Upper lobe of right lung (tissue), 1 donor: Measurements from ENCODE around the gene FAM222B. TPM values are rescaled to one million over a fixed set of nuclear protein-coding genes. Genes with fewer than 3 reads are reported as not detected.

Experiments used
- ATAC-seq: fragments of 200-7000 bp; cut with Tn5 transposase; one replicate; pipeline ENCODE4 v1.9.1; 2020; ENCODE audit warnings: mild to moderate bottlenecking, moderate library complexity
- DNase-seq: peaks from one replicate; pipeline ENCODE4 v3.0.0-alpha.2; 2020
- H3K27ac ChIP-seq: fragments of 200-600 bp; one replicate; pipeline ENCODE4 v1.8.0; 2022
- H3K27me3 ChIP-seq: fragments of 200-600 bp; one replicate; pipeline ENCODE4 v1.8.0; 2022; ENCODE audit warnings: mild to moderate bottlenecking
- H3K36me3 ChIP-seq: fragments of 200-600 bp; one replicate; pipeline ENCODE4 v1.8.0; 2022
- H3K4me1 ChIP-seq: fragments of 200-600 bp; one replicate; pipeline ENCODE4 v1.8.0; 2022
- H3K4me3 ChIP-seq: fragments of 200-600 bp; one replicate; pipeline ENCODE4 v1.8.0; 2022; ENCODE audit warnings: mild to moderate bottlenecking
- H3K9me3 ChIP-seq: fragments of 200-600 bp; one replicate; pipeline ENCODE4 v1.8.0; 2022
- intact Hi-C: fragments of 100-400 bp; cut with DNase I; formaldehyde crosslinking; loops from one replicate; pipeline ENCODE4 v1.11.0; 2022
- total RNA-seq: library from RNA; stranded (reverse); fragmentation: NEBNext Ultra II Directional; extraction: Animal tissue kit (Norgen Biotek cat#: 25700); gene quantifications from one replicate; pipeline ENCODE4 v1.2.1, GENCODE V29; 2021
- TF ChIP-seq, protein P1 (sequence below): fragments of 200-600 bp; IDR thresholded peaks from one replicate; pipeline ENCODE4 v1.8.0; 2022; ENCODE audit warnings: antibody characterized with exemption
- donor health status: DM: no; HTN: yes; CAD: no; lungs with severe emphysema.

FAM222B gene
- total RNA-seq, 1 donor from 2014 or later = 22.2 TPM

DNA sequence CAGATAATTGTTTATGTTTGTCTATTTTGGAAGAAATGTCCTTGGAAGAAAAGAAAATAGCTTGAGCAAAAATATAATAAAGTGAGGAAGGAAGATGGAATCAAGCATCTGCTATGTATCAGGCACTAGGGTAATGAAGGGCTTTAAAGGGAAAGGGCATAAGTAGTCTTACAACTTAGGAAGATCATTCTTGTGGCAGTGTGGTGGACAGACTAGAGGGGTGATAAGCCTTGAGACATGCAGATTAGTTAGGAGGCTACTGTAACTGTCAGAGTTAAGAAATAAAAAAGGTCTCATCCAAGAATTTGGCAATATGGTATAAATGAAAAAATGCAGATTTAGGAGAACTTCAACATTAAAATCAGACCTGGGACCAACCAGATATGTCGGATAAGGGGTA, 14.9 kb downstream of the FAM222B start:
- H3K4me3 ChIP-seq = no peak overlapping the region
- no peaks in the 10 kb centered on the region for H3K27me3 ChIP-seq
- intact Hi-C loops = no loop called here
- no peaks in the 10 kb centered on the region for H3K36me3 ChIP-seq
- H3K9me3 ChIP-seq = no peaks in the 10 kb centered on the region
- H3K27ac ChIP-seq = no peak overlapping the region
- no peaks in the 10 kb centered on the region for H3K4me1 ChIP-seq
- ATAC-seq (no peak), DNase-seq (no peak)
- TF ChIP-seq, protein P1, sequence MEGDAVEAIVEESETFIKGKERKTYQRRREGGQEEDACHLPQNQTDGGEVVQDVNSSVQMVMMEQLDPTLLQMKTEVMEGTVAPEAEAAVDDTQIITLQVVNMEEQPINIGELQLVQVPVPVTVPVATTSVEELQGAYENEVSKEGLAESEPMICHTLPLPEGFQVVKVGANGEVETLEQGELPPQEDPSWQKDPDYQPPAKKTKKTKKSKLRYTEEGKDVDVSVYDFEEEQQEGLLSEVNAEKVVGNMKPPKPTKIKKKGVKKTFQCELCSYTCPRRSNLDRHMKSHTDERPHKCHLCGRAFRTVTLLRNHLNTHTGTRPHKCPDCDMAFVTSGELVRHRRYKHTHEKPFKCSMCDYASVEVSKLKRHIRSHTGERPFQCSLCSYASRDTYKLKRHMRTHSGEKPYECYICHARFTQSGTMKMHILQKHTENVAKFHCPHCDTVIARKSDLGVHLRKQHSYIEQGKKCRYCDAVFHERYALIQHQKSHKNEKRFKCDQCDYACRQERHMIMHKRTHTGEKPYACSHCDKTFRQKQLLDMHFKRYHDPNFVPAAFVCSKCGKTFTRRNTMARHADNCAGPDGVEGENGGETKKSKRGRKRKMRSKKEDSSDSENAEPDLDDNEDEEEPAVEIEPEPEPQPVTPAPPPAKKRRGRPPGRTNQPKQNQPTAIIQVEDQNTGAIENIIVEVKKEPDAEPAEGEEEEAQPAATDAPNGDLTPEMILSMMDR = no peak

DNA sequence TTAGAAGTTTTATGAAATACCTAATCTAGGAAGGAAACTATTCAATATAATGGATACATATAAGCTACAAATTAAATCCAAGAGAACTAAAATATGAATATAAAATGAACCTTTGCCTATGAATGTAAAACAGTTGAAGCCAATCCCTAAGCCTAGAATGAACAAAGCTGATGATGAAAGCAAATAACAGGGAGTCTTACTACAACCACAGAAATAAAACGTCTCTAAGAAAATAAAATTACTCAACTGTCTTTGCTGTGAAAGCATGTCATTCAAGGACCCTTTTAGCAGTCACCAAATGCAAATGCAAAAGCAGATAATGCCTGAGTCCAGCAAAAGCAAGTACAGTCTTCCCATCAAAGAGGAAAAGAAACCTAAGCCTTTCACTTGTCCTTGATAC, 23.0 kb downstream of the FAM222B start:
- H3K36me3 ChIP-seq = no peaks in the 10 kb centered on the region
- DNase-seq = no peak
- H3K9me3 ChIP-seq = no peaks in the 10 kb centered on the region
- TF ChIP-seq, protein P1 = no peak
- intact Hi-C loops = no loop called here
- no peak for ATAC-seq
- no peak overlapping the region for H3K27ac ChIP-seq
- H3K27me3 ChIP-seq = no peaks in the 10 kb centered on the region
- H3K4me1 ChIP-seq = no peaks in the 10 kb centered on the region
- no peak overlapping the region for H3K4me3 ChIP-seq

DNA sequence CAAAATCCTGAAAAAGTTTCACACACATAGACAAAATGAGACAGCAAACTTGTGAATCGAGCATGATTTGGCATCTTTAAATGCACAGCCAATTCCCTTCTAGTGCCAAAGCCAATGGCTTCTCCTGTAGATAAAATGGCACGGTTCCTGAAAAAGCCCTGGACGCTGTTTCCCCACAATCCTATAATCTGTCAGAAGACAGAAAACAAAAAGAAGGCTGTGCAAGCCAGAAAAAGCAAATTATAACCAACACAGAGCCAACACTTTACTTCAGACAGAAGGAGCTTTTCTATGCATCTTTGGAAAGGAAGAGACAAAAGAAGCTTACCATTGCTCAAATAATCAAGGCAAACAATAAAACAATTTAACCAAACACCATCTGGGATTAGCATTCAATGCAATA, 23.8 kb downstream of the FAM222B start:
- no peaks in the 10 kb centered on the region for H3K27me3 ChIP-seq
- DNase-seq = no peak
- H3K9me3 ChIP-seq = no peaks in the 10 kb centered on the region
- H3K4me1 ChIP-seq = no peaks in the 10 kb centered on the region
- no peak overlapping the region for H3K27ac ChIP-seq
- TF ChIP-seq, protein P1 = no peak
- no peak overlapping the region for H3K4me3 ChIP-seq
- no peaks in the 10 kb centered on the region for H3K36me3 ChIP-seq
- intact Hi-C loops = no loop called here
- no peak for ATAC-seq

GRCh38 chr17:28816540-28816939, 26.1 kb downstream of the FAM222B start:
- intact Hi-C loops = no loop called here
- H3K27me3 ChIP-seq = no peaks in the 10 kb centered on the region
- no peak overlapping the region for H3K4me3 ChIP-seq
- peaks cover 3% of the 10 kb centered on the region for H3K4me1 ChIP-seq
- TF ChIP-seq, protein P1 = no peak
- no peak overlapping the region for H3K27ac ChIP-seq
- H3K36me3 ChIP-seq = no peaks in the 10 kb centered on the region
- H3K9me3 ChIP-seq = no peaks in the 10 kb centered on the region
- no peak for ATAC-seq
- no peak for DNase-seq

GRCh38 chr17:28812748-28813377, 29.7 kb downstream of the FAM222B start:
- Histone ChIP-seq H3K4me1 (peaks cover 19% of the 10 kb centered on the region), H3K27ac (peak overlapping the region; percentile 89), H3K9me3 (no peaks in the 10 kb centered on the region), H3K27me3 (no peaks in the 10 kb centered on the region), H3K4me3 (peak overlapping the region; percentile 91), H3K36me3 (no peaks in the 10 kb centered on the region)
- TF ChIP-seq, protein P1 = no peak
- intact Hi-C loops = no loop called here
- ATAC-seq = no peak
- no peak for DNase-seq
